AG09309 (cell line): ENCODE data around the gene NPVF.
A peak's percentile ranks its signal among the peaks of the same experiment; 100 is the strongest.

Experiments
- DNase-seq: peaks from one replicate; pipeline ENCODE4 v3.0.0-alpha.2; 2010; ENCODE audit warnings: low read depth
- H3K4me3 ChIP-seq: 2 replicates; pipeline ENCODE4 v1.5.1; 2011; ENCODE audit warnings: mild to moderate bottlenecking, low read depth, low read length, moderate library complexity; ENCODE audit not compliant: control insufficient read depth
- CTCF ChIP-seq: IDR thresholded peaks from 2 replicates; pipeline ENCODE4 v1.5.1; 2011; ENCODE audit warnings: mild to moderate bottlenecking, low read depth, low read length, inconsistent platforms; ENCODE audit not compliant: insufficient read depth, control insufficient read depth; ENCODE audit errors: missing control alignments

NPVF gene

GRCh38 chr7:25181532-25181931, 46.8 kb downstream of the NPVF start:
- no peak overlapping the region for H3K4me3 ChIP-seq
- no peak for DNase-seq
- no peak for TF ChIP-seq CTCF

- DNase-seq, result no peak
- TF ChIP-seq CTCF, result peak; percentile 4
- no peak overlapping the region; the same call in 1 of the 2 replicates for H3K4me3 ChIP-seq
Observed at GRCh38 chr7:25180946-25181345, 47.3 kb downstream of the NPVF start.

- no peak for TF ChIP-seq CTCF
- H3K4me3 ChIP-seq, result peak overlapping the region; percentile 61
- no peak for DNase-seq
Observed at GRCh38 chr7:25180592-25180923, 47.7 kb downstream of the NPVF start.

- peak; percentile 66 for TF ChIP-seq CTCF
- DNase-seq, result peak; percentile 4
- peak overlapping the region; percentile 61 for H3K4me3 ChIP-seq
Observed at GRCh38 chr7:25179771-25180591, 48.3 kb downstream of the NPVF start.

GRCh38 chr7:25179325-25179724, 49.0 kb downstream of the NPVF start:
- TF ChIP-seq CTCF, result no peak
- DNase-seq, result no peak
- no peak overlapping the region; the same call in 1 of the 2 replicates for H3K4me3 ChIP-seq
